Cardiac muscle cell (in vitro differentiated cells and primary cell): ENCODE results near the gene MCTP2. TPM values are rescaled to one million over a fixed set of nuclear protein-coding genes. Genes with fewer than 3 reads are reported as not detected.

Source experiments
- DNase-seq, 2 donors: peaks; one replicate each; pipeline versions ENCODE4 v3.0.0 to v3.0.0-alpha.2; 2010 to 2017; ENCODE audit warnings: low read depth in 1 of 2, low spot score in 1 of 2
- H3K27ac ChIP-seq: fragments of 200-600 bp; sonication (generic); 2 replicates; pipeline ENCODE4 v1.5.1; 2016
- H3K27me3 ChIP-seq: fragments of 200-600 bp; sonication (generic); 2 replicates; pipeline ENCODE4 v1.6.0; 2016; ENCODE audit warnings: control low read depth
- H3K36me3 ChIP-seq: fragments of 200-600 bp; sonication (generic); 2 replicates; pipeline ENCODE4 v1.5.1; 2016; ENCODE audit warnings: control low read depth
- H3K4me1 ChIP-seq: fragments of 200-600 bp; sonication (generic); 2 replicates; pipeline ENCODE4 v1.8.1; 2017; ENCODE audit warnings: low read depth, mild to moderate bottlenecking, mixed run types
- H3K4me3 ChIP-seq: fragments of 200-600 bp; sonication (generic); 2 replicates; pipeline ENCODE4 v1.5.1; 2016; ENCODE audit warnings: mild to moderate bottlenecking
- H3K9me3 ChIP-seq: fragments of 200-600 bp; sonication (generic); 2 replicates; pipeline ENCODE4 v1.5.1; 2017; ENCODE audit warnings: low read depth, mild to moderate bottlenecking, control low read depth
- polyA plus RNA-seq: library from polyadenylated mRNA; unstranded; fragments of >200 nt; fragmentation: Nextera tagmentation; extraction: Ambion mirVana; gene quantifications from 2 replicates; pipeline ENCODE4 v1.2.1, GENCODE V29; 2016
- total RNA-seq: library from RNA; depleted of rRNA; stranded (reverse); fragments of >200 nt; gene quantifications from 2 replicates; pipeline ENCODE4 v1.2.3, GENCODE V29; 2016
- TF ChIP-seq, protein P1 (sequence below): IDR thresholded peaks from 2 replicates; pipeline ENCODE4 v1.5.1; 2012; ENCODE audit warnings: low read depth, mild to moderate bottlenecking, low read length

The MCTP2 gene
- total and polyA plus RNA-seq, 2 experiments from 2014 or later, result 0.34 to 0.83 TPM

DNA sequence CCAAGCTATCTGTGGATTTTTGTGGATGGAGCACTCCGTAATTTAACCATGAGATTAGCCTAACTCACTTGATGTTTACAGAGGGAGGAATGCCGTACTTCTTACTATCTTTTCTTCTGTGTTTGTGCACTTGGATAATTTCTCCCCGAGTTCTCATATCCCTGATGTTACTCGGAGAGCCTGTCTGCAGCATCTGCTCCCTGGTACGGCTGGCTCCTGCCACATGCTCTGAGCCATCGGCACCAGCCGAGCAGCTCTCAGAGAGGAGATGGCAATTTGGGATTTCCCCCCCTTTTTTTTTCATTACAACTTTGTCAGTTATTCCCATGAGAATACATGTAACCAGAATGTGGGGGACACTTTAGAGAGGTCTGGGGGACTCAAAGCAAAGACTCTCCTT, 155.0 kb downstream of the MCTP2 start:
- H3K4me1 ChIP-seq, result no peaks in the 10 kb centered on the region
- no peaks in the 10 kb centered on the region for H3K9me3 ChIP-seq
- no peaks in the 10 kb centered on the region for H3K27me3 ChIP-seq
- no peaks in the 10 kb centered on the region for H3K36me3 ChIP-seq
- H3K27ac ChIP-seq, result no peak overlapping the region
- TF ChIP-seq, protein P1, sequence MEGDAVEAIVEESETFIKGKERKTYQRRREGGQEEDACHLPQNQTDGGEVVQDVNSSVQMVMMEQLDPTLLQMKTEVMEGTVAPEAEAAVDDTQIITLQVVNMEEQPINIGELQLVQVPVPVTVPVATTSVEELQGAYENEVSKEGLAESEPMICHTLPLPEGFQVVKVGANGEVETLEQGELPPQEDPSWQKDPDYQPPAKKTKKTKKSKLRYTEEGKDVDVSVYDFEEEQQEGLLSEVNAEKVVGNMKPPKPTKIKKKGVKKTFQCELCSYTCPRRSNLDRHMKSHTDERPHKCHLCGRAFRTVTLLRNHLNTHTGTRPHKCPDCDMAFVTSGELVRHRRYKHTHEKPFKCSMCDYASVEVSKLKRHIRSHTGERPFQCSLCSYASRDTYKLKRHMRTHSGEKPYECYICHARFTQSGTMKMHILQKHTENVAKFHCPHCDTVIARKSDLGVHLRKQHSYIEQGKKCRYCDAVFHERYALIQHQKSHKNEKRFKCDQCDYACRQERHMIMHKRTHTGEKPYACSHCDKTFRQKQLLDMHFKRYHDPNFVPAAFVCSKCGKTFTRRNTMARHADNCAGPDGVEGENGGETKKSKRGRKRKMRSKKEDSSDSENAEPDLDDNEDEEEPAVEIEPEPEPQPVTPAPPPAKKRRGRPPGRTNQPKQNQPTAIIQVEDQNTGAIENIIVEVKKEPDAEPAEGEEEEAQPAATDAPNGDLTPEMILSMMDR, result no peak
- DNase-seq, result no peak
- no peak overlapping the region for H3K4me3 ChIP-seq

DNA sequence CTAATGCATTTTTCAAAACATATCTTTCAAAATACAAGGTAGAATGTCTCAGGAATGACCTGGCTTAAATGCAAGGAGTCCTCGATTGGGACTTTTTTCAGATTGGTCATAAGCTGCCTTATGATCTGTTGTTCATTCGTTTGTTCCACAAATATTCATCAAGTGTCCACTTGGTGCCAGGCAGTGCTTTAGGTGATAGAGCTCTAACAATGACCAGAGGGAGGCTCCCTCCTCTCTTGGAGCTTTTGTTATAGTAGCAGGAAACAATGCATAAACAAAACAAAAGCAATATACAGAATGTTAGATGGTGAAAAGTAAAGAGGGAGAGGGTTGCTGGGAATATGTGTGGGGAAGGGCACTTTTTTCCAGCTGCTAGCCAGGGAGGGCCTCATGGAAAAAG, 156.1 kb downstream of the MCTP2 start:
- DNase-seq, result no peak
- no peak overlapping the region for H3K27ac ChIP-seq
- no peaks in the 10 kb centered on the region for H3K9me3 ChIP-seq
- H3K27me3 ChIP-seq, result no peaks in the 10 kb centered on the region
- no peaks in the 10 kb centered on the region for H3K4me1 ChIP-seq
- H3K36me3 ChIP-seq, result no peaks in the 10 kb centered on the region
- TF ChIP-seq, protein P1, result no peak
- H3K4me3 ChIP-seq, result no peak overlapping the region

DNA sequence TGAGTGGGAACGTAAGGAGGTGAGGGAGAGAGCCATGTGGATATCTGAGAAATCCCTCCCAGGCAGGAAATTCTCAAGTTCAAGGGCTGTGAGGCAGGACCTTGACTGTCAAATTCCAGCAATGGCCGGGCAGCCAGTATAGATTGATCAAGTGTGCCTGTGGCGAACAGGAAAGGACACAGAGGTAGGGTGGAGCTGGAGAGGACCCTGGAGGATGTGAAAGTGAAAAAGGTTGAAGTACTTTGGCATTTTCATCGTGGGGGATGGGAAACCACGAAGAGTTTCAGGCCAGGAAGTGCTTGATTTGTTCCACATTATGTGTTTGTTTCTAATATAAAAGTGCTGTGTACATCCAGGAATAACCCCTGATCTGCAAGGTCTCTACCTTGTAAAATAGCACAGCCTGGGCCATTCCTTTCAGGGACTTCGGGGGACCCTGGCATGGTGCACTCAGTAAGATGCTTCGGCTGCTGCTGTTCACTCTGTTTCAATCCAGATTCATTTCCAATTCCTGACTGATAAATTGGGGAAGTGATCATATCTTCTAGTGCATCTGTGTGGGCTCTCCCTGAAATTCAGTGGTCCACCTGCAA, 156.6 kb downstream of the MCTP2 start:
- no peak for DNase-seq
- Histone ChIP-seq H3K36me3 (no peaks in the 10 kb centered on the region), H3K27ac (no peak overlapping the region), H3K4me1 (no peaks in the 10 kb centered on the region), H3K27me3 (no peaks in the 10 kb centered on the region), H3K4me3 (no peak overlapping the region), H3K9me3 (no peaks in the 10 kb centered on the region)
- TF ChIP-seq, protein P1, result no peak

DNA sequence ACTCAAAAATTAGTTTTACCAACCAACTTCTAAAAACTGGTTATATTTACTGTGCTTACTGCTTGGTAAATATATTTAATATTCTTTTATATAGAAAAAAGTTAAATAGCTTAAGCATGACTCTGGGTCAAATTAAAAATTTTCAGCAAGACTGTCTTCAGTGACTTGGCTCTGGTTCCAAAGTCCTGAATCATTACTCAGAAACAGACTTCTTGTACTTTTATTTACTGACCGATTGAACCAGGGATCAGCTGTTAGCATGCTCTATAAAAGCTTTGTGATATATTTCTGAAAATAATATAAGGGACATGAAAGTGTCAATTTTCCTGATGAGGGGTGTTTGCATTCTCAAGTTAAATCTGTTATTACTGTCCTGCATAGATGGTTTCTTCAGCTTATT, 164.3 kb downstream of the MCTP2 start:
- H3K27ac ChIP-seq, result no peak overlapping the region
- H3K9me3 ChIP-seq, result no peaks in the 10 kb centered on the region
- no peak overlapping the region for H3K4me3 ChIP-seq
- DNase-seq, result peak in 1 of 2 donors; percentile 5
- no peaks in the 10 kb centered on the region for H3K36me3 ChIP-seq
- no peaks in the 10 kb centered on the region for H3K4me1 ChIP-seq
- no peaks in the 10 kb centered on the region for H3K27me3 ChIP-seq
- TF ChIP-seq, protein P1, result no peak

DNA sequence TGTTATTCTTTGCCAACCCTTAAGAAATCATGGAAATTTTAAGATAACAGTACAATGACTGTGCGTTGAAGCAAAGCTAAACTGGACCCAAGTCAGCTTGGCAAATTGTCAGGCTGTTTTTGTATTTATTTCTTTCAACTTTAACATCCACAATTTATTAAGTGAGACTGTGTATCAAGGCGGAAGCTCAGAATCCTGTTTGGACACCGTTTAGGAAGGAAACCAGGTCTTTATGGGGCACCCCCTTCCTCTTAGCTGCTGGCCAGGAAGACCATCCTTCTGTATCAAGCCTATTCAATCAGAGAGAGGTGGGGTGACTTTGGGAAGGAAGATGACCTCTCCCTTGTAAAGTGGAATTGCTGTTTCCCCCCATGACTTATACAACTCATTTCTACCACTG, 166.0 kb downstream of the MCTP2 start:
- H3K4me1 ChIP-seq, result no peaks in the 10 kb centered on the region
- no peak overlapping the region for H3K27ac ChIP-seq
- H3K9me3 ChIP-seq, result no peaks in the 10 kb centered on the region
- no peaks in the 10 kb centered on the region for H3K36me3 ChIP-seq
- TF ChIP-seq, protein P1, result no peak
- DNase-seq, result peak in 1 of 2 donors; percentile 11
- H3K27me3 ChIP-seq, result no peaks in the 10 kb centered on the region
- no peak overlapping the region for H3K4me3 ChIP-seq
